A549 (cell line): ENCODE results near the gene CATSPERE. TPM values are rescaled to one million over a fixed set of nuclear protein-coding genes. Genes with fewer than 3 reads are reported as not detected.

ENCODE experiments used
- ATAC-seq, 2 experiments: fragments of 200-7000 bp in 1 of 2; fragments of >200 bp in 1 of 2; cut with Nextera tagmentation in 1 of 2; cut with Tn5 transposase in 1 of 2; 3 replicates each; pipeline versions ENCODE4 v1.8.0 to v1.9.1; 2018 to 2020; ENCODE audit warnings: mild to moderate bottlenecking in 1 of 2, moderate library complexity in 1 of 2
- CTCF ChIA-PET: fragments of 300-600 bp; sonication (Branson Sonifier 250); formaldehyde crosslinking; extraction: SDS; loops from one replicate; lab custom pipeline; 2021; ENCODE audit warnings: antibody characterized with exemption, inconsistent platforms; lab: Yijun Ruan, JAX
- POLR2A ChIA-PET: fragments of 350-600 bp; formaldehyde crosslinking; extraction: SDS; loops from one replicate; lab custom pipeline; 2021; ENCODE audit warnings: antibody characterized with exemption, inconsistent platforms; lab: Yijun Ruan, JAX
- DNase-seq, 2 experiments: peaks; one replicate each; pipeline versions ENCODE4 v3.0.0 to v3.0.0-alpha.2; 2011 to 2016; ENCODE audit warnings: low read depth in 1 of 2, low spot score in 1 of 2
- FAIRE-seq: peaks from 2 replicates; lab custom pipeline; 2011; peaks lifted over from hg19 to GRCh38; lab: Jason Lieb, UNC
- H3K27ac ChIP-seq, 2 experiments: fragments of >200 bp; sonication (Bioruptor Twin); formaldehyde crosslinking; 3 replicates each; pipeline ENCODE4 v1.5.1; 2016 to 2017
- H3K4me1 ChIP-seq: fragments of >200 bp; sonication (Bioruptor Twin); formaldehyde crosslinking; 3 replicates; pipeline ENCODE4 v1.6.1; 2016
- H3K4me2 ChIP-seq: fragments of >200 bp; sonication (Bioruptor Twin); formaldehyde crosslinking; 3 replicates; pipeline ENCODE4 v1.6.1; 2016
- H3K4me3 ChIP-seq: fragments of >200 bp; sonication (Bioruptor Twin); formaldehyde crosslinking; 3 replicates; pipeline ENCODE4 v1.5.1; 2016
- H3K9me3 ChIP-seq: fragments of >200 bp; sonication (Bioruptor Twin); formaldehyde crosslinking; 3 replicates; pipeline ENCODE4 v1.6.1; 2016
- ATOH8 ChIP-seq: fragments of 250-450 bp; sonication (Bioruptor Pico); IDR thresholded peaks from 2 replicates; pipeline ENCODE4 v1.5.0; 2020; ENCODE audit warnings: low read depth, mild to moderate bottlenecking, moderate library complexity
- CHD2 ChIP-seq: fragments of 150-350 bp; IDR thresholded peaks from 2 replicates; pipeline ENCODE4 v1.6.1; 2014; ENCODE audit warnings: low read length; ENCODE audit not compliant: partially characterized antibody
- CTCF ChIP-seq: fragments of >200 bp; sonication (Bioruptor Twin); formaldehyde crosslinking; IDR thresholded peaks from 3 replicates; pipeline ENCODE4 v1.5.1; 2016
- EHF ChIP-seq: fragments of 250-450 bp; sonication (Bioruptor Pico); IDR thresholded peaks from 2 replicates; pipeline ENCODE4 v1.5.0; 2020; ENCODE audit warnings: mild to moderate bottlenecking
- ELK1 ChIP-seq: fragments of 150-350 bp; IDR thresholded peaks from 2 replicates; pipeline ENCODE4 v1.6.1; 2014; ENCODE audit warnings: low read depth, mild to moderate bottlenecking, low read length
- EP300 ChIP-seq, 2 experiments: fragments of >200 bp; sonication (Bioruptor Twin); formaldehyde crosslinking; IDR thresholded peaks; 2 replicates in 1 of 2; 3 replicates in 1 of 2; pipeline ENCODE4 v1.6.1; 2016 to 2017
- GATA3 ChIP-seq: IDR thresholded peaks from 2 replicates; pipeline ENCODE4 v1.6.1; 2012; ENCODE audit warnings: borderline replicate concordance
- HES2 ChIP-seq: fragments of >200 bp; sonication (Bioruptor Twin); formaldehyde crosslinking; IDR thresholded peaks from 2 replicates; pipeline ENCODE4 v1.6.1; 2016
- HMGXB4 ChIP-seq: fragments of 250-450 bp; sonication (Bioruptor Pico); IDR thresholded peaks from 2 replicates; pipeline ENCODE4 v1.5.0; 2021; ENCODE audit warnings: mild to moderate bottlenecking, moderate library complexity, borderline replicate concordance
- HOXB5 ChIP-seq: fragments of 250-450 bp; sonication (Bioruptor Pico); IDR thresholded peaks from 2 replicates; pipeline ENCODE4 v1.5.0; 2020; ENCODE audit warnings: mild to moderate bottlenecking, moderate library complexity
- JUNB ChIP-seq: fragments of >200 bp; sonication (Bioruptor Twin); formaldehyde crosslinking; IDR thresholded peaks from 2 replicates; pipeline ENCODE4 v1.6.1; 2016
- MAFK ChIP-seq: fragments of 450-650 bp; IDR thresholded peaks from 2 replicates; pipeline ENCODE4 v1.6.1; 2014; ENCODE audit not compliant: partially characterized antibody
- MYC ChIP-seq: IDR thresholded peaks from 2 replicates; pipeline ENCODE4 v1.6.1; 2012; ENCODE audit warnings: mild to moderate bottlenecking, inconsistent platforms, low read length, improper control_type of control experiment, borderline replicate concordance
- NPAS2 ChIP-seq: fragments of 250-450 bp; sonication (Bioruptor Pico); IDR thresholded peaks from 2 replicates; pipeline ENCODE4 v1.8.0; 2022; ENCODE audit warnings: mild to moderate bottlenecking, moderate library complexity, borderline replicate concordance
- NR3C1 ChIP-seq: fragments of >200 bp; sonication (Bioruptor Twin); formaldehyde crosslinking; IDR thresholded peaks from 3 replicates; pipeline ENCODE4 v1.6.1; 2017
- REST ChIP-seq: fragments of 200-600 bp; sonication (generic); IDR thresholded peaks from 2 replicates; pipeline ENCODE4 v1.6.1; 2016; ENCODE audit warnings: antibody characterized with exemption, mild to moderate bottlenecking, moderate library complexity
- SMC3 ChIP-seq: fragments of >200 bp; sonication (Bioruptor Twin); formaldehyde crosslinking; IDR thresholded peaks from 3 replicates; pipeline ENCODE4 v1.6.1; 2018; ENCODE audit warnings: inconsistent platforms
- TFCP2L1 ChIP-seq: fragments of 250-450 bp; sonication (Bioruptor Pico); IDR thresholded peaks from 2 replicates; pipeline ENCODE4 v1.5.0; 2021; ENCODE audit warnings: mild to moderate bottlenecking
- TP53 ChIP-seq: fragments of 250-450 bp; sonication (Bioruptor Pico); IDR thresholded peaks from 2 replicates; pipeline ENCODE4 v1.5.0; 2021; ENCODE audit warnings: mild to moderate bottlenecking, moderate library complexity
- USF2 ChIP-seq: fragments of 450-650 bp; IDR thresholded peaks from 2 replicates; pipeline ENCODE4 v1.6.1; 2014; ENCODE audit warnings: antibody characterized with exemption
- ZFP36 ChIP-seq: fragments of 450-650 bp; IDR thresholded peaks from 2 replicates; pipeline ENCODE4 v1.6.1; 2014; ENCODE audit warnings: borderline replicate concordance; ENCODE audit not compliant: partially characterized antibody
- ZNF302 ChIP-seq: fragments of 250-450 bp; sonication (Bioruptor Pico); IDR thresholded peaks from 2 replicates; pipeline ENCODE4 v1.9.0; 2021; ENCODE audit warnings: inconsistent platforms, mild to moderate bottlenecking, moderate library complexity
- ZSCAN20 ChIP-seq: fragments of 250-450 bp; sonication (Bioruptor Pico); IDR thresholded peaks from 2 replicates; pipeline ENCODE4 v1.8.0; 2022; ENCODE audit warnings: mild to moderate bottlenecking, moderate library complexity
- WGBS: methylation state at CpG from one replicate; pipeline ENCODE4 v1.1.6; 2017; ENCODE audit errors: missing lambda C conversion rate; 5-methylcytosine and 5-hydroxymethylcytosine counted together
- polyA plus RNA-seq, 4 experiments: library from polyadenylated mRNA; depleted of rRNA in 3 of 4; stranded (reverse); fragments of >200 nt; fragmentation: RNase III in 1 of 4; extraction: RNeasy Plus Mini Kit Qiagen cat#74134 plus additional on column Dnase treatment in 1 of 4; gene quantifications; 2 replicates in 3 of 4; 3 replicates in 1 of 4; pipeline ENCODE4 v1.2.3, GENCODE V29; 2011 to 2017

The CATSPERE gene
- polyA plus RNA-seq, 2 of the 4 experiments (the other 2 are of a cell fraction) = 0.25 to 0.43 TPM

- ATAC-seq (no peak), DNase-seq (no peak), FAIRE-seq (no peak)
- Histone ChIP-seq H3K9me3 (no peaks in the 10 kb centered on the region), H3K27ac (no peak overlapping the region), H3K4me3 (no peak overlapping the region), H3K4me2 (no peak overlapping the region), H3K4me1 (no peaks in the 10 kb centered on the region)
- TF ChIP-seq HOXB5 (CRISPR knock-in tag) (no peak), MAFK (peak; percentile 67), TP53 (CRISPR knock-in tag) (no peak)
- WGBS = 48% methylated on average over 5 of the region's 5 CpGs
- CTCF ChIA-PET = interaction anchor here (1.3 kb wide), 1 partner anchor 25 kb away, joined by 3 read pairs; no protein-coding TSS in a partner anchor
- POLR2A ChIA-PET = no interaction called here
These were observed 167.7 kb downstream of the CATSPERE start for GRCh38 chr1:244628789-244629188.

GRCh38 chr1:244633140-244633539, 172.1 kb downstream of the CATSPERE start:
- ATAC-seq = no peak
- Histone ChIP-seq H3K27ac (no peak overlapping the region), H3K4me1 (no peaks in the 10 kb centered on the region), H3K4me3 (no peak overlapping the region), H3K9me3 (no peaks in the 10 kb centered on the region), H3K4me2 (no peak overlapping the region)
- FAIRE-seq = no peak
- ChIA-PET POLR2A (no interaction called here), CTCF (no interaction called here)
- TF ChIP-seq MAFK (peak; percentile 67), TP53 (CRISPR knock-in tag) (no peak)
- DNase-seq = no peak

- ChIA-PET POLR2A (no interaction called here), CTCF (interaction anchor here (0.7 to 2.3 kb wide), 8 partner anchors 8 to 408 kb away, joined by 3 to 8 read pairs (median 4); no protein-coding TSS in a partner anchor)
- 82% methylated on average over 6 of the region's 6 CpGs for WGBS
- DNase-seq (no peak), ATAC-seq (no peak), FAIRE-seq (no peak)
- TF ChIP-seq HMGXB4 (CRISPR knock-in tag) = no peak
- no peak for TF ChIP-seq GATA3
- TF ChIP-seq EHF (CRISPR knock-in tag) = no peak
- TF ChIP-seq CHD2 = no peak
- no peak for TF ChIP-seq USF2
- TF ChIP-seq REST = no peak
- TF ChIP-seq MYC = no peak
- TF ChIP-seq CTCF = no peak
- TF ChIP-seq NR3C1 = no peak
- no peak for TF ChIP-seq EP300 (IDR thresholded peaks at IDR 0.05)
- no peak for TF ChIP-seq TFCP2L1 (CRISPR knock-in tag)
- no peak for TF ChIP-seq SMC3
- TF ChIP-seq HES2 = no peak
- no peak for TF ChIP-seq ZNF302 (CRISPR knock-in tag)
- no peak for TF ChIP-seq JUNB
- TF ChIP-seq ELK1 = no peak
- no peak for TF ChIP-seq NPAS2
- TF ChIP-seq ZSCAN20 (CRISPR knock-in tag) = no peak
- TF ChIP-seq ATOH8 (CRISPR knock-in tag) = no peak
- no peak for TF ChIP-seq ZFP36
- Histone ChIP-seq H3K4me2 (no peak overlapping the region), H3K27ac (no peak overlapping the region), H3K4me3 (no peak overlapping the region), H3K4me1 (no peaks in the 10 kb centered on the region), H3K9me3 (no peaks in the 10 kb centered on the region)
These were observed 173.5 kb downstream of the CATSPERE start for GRCh38 chr1:244634546-244634945.
